T-cell (primary cell): Measurements from ENCODE around the gene KIFAP3. TPM values are rescaled to one million over a fixed set of nuclear protein-coding genes. Genes with fewer than 3 reads are reported as not detected.

ENCODE experiments used
- ATAC-seq, 4 experiments: fragments of 200-7000 bp in 3 of 4; fragments of 150-1000 bp in 1 of 4; cut with Tn5 transposase; replicated peaks in 1 of 4; 1 replicate in 3 of 4; 2 replicates in 1 of 4; pipeline ENCODE4 v1.10.0; 2021; ENCODE audit warnings: moderate library complexity in 3 of 4, mild to moderate bottlenecking in 2 of 4, moderate number of reproducible peaks in 1 of 4
- CTCF ChIA-PET, 2 donors: fragments of 300-600 bp; sonication (Branson Sonifier 250); formaldehyde crosslinking; loops; one replicate each; lab custom pipeline; 2022; ENCODE audit warnings: antibody characterized with exemption in 2 of 2; lab: Charles Lee
- POLR2A ChIA-PET, 2 donors: fragments of 300-600 bp; sonication (Branson Sonifier 250); formaldehyde crosslinking; loops; one replicate each; lab custom pipeline; 2022; ENCODE audit warnings: antibody characterized with exemption in 2 of 2; lab: Charles Lee
- DNase-seq, 35 experiments: peaks; one replicate each; pipeline versions ENCODE4 v3.0.0 to v3.0.0-alpha.2; 2013 to 2023
- H3K27ac ChIP-seq: one replicate; pipeline ENCODE4 v1.5.1; 2013; ENCODE audit warnings: low read length
- H3K27me3 ChIP-seq, 2 experiments: replicated peaks in 1 of 2; 1 replicate in 1 of 2; 2 replicates in 1 of 2; pipeline versions ENCODE4 v1.6.1 to v1.7.0; 2013; ENCODE audit warnings: low read length in 1 of 2, mixed read lengths in 1 of 2; ENCODE audit not compliant: control insufficient read depth in 2 of 2, insufficient read depth in 2 of 2; ENCODE audit errors: extremely low read depth in 1 of 2
- H3K36me3 ChIP-seq, 2 donors: 1 replicate in 1 of 2; 2 replicates in 1 of 2; pipeline versions ENCODE4 v1.6.1 to v1.7.0; 2013; ENCODE audit warnings: low read length in 1 of 2; ENCODE audit not compliant: control insufficient read depth in 2 of 2, insufficient read depth in 1 of 2; ENCODE audit errors: extremely low read depth in 1 of 2
- H3K4me1 ChIP-seq, 2 experiments: 1 replicate in 1 of 2; 2 replicates in 1 of 2; pipeline versions ENCODE4 v1.6.1 to v1.7.0; 2013; ENCODE audit warnings: low read length in 2 of 2, mixed read lengths in 1 of 2; ENCODE audit not compliant: insufficient read depth in 2 of 2, control insufficient read depth in 1 of 2; ENCODE audit errors: extremely low read depth in 1 of 2
- H3K4me3 ChIP-seq, 2 donors: 1 replicate in 1 of 2; 2 replicates in 1 of 2; pipeline versions ENCODE4 v1.5.1 to v1.7.0; 2013; ENCODE audit warnings: mild to moderate bottlenecking in 2 of 2, low read length in 1 of 2, moderate library complexity in 1 of 2; ENCODE audit not compliant: control insufficient read depth in 1 of 2; ENCODE audit errors: extremely low read depth in 1 of 2
- H3K9me3 ChIP-seq: 2 replicates; pipeline ENCODE4 v1.7.0; 2013
- H3K27ac Mint-ChIP-seq, 2 donors: one replicate each; pipeline ENCODE4 v1.8.0; 2020 to 2021; ENCODE audit warnings: mild to moderate bottlenecking in 2 of 2, mixed read lengths in 2 of 2
- H3K27me3 Mint-ChIP-seq, 2 donors: one replicate each; pipeline ENCODE4 v1.8.0; 2021 to 2022; ENCODE audit warnings: mixed read lengths in 2 of 2
- H3K36me3 Mint-ChIP-seq: one replicate; pipeline ENCODE4 v1.8.0; 2021; ENCODE audit warnings: mixed read lengths
- H3K4me1 Mint-ChIP-seq, 3 donors: one replicate each; pipeline ENCODE4 v1.8.0; 2020 to 2022; ENCODE audit warnings: mixed read lengths in 3 of 3, mild to moderate bottlenecking in 1 of 3
- H3K4me3 Mint-ChIP-seq, 3 donors: one replicate each; pipeline ENCODE4 v1.8.0; 2020 to 2022; ENCODE audit warnings: mild to moderate bottlenecking in 3 of 3, mixed read lengths in 3 of 3, moderate library complexity in 3 of 3
- H3K9me3 Mint-ChIP-seq, 3 donors: one replicate each; pipeline ENCODE4 v1.8.0; 2020 to 2022; ENCODE audit warnings: mixed read lengths in 3 of 3
- WGBS: methylation state at CpG from one replicate; pipeline ENCODE4 v1.1.5; 2013; ENCODE audit warnings: missing lambda C conversion rate; ENCODE audit not compliant: insufficient coverage; 5-methylcytosine and 5-hydroxymethylcytosine counted together
- total RNA-seq, 35 experiments: library from RNA in 6 of 35; stranded (reverse) in 6 of 35; fragments of 120-200 nt in 1 of 35; gene quantifications; one replicate each; pipeline versions ENCODE4 v1.2.1 to v1.2.4 and lab custom pipeline; 2013 to 2026

The KIFAP3 gene
- total RNA-seq, 5 donors from 2014 or later (not counting 1 experiment from before 2014, with no cell fraction given): 13.8 to 20.2 (median 16.6) TPM

- DNase-seq (peak; percentile 81 to 95 (median 88)), ATAC-seq (peak; percentile 88 to 89 (median 88))
- H3K36me3 Mint-ChIP-seq: no peaks in the 10 kb centered on the region
- H3K27me3 ChIP-seq: no peaks in the 10 kb centered on the region
- CTCF ChIA-PET: interaction anchor here (0.9 to 1.7 kb wide), 5 partner anchors 11 to 1420 kb away, joined by 3 to 13 read pairs (median 4); partner anchors contain the start of genes FMO4 (in 1 of the 2) and KIFAP3 (in 1 of the 2)
- peak within 1 kb of the TSS; percentile 87 to 90 (median 89) for H3K4me3 Mint-ChIP-seq
- under 1% methylated on average over 40 of the region's 52 CpGs for WGBS
- no peaks in the 10 kb centered on the region for H3K9me3 Mint-ChIP-seq
- peak within 1 kb of the TSS; percentile 98 for H3K27ac ChIP-seq
- H3K36me3 ChIP-seq: peaks cover 0 to under 1% of the 10 kb centered on the region in 2 donors
- H3K4me3 ChIP-seq: peak within 1 kb of the TSS; percentile 61 to 95
- H3K4me1 Mint-ChIP-seq: peaks cover 46 to 49% (median 48%) of the 10 kb centered on the region in 3 donors
- no peaks in the 10 kb centered on the region for H3K9me3 ChIP-seq
- H3K27ac Mint-ChIP-seq: peak within 1 kb of the TSS; percentile 99 to 100
- peaks cover 24 to 27% of the 10 kb centered on the region in 2 experiments for H3K4me1 ChIP-seq
- peaks cover 0 to 10% of the 10 kb centered on the region in 2 donors for H3K27me3 Mint-ChIP-seq
- POLR2A ChIA-PET: interaction anchor here (0.6 to 2.8 kb wide), 16 partner anchors 8 to 1957 kb away, joined by 3 to 11 read pairs (median 4); partner anchors contain the start of genes BLZF1 (in 1 of the 2), DCAF6 (in 1 of the 2), KIFAP3 (in 1 of the 2) and MPC2 (in 1 of the 2)
Observed at GRCh38 chr1:169893645-169894423, 180.7 kb downstream of the KIFAP3 start, which contains the start of gene SCYL3. TSS of gene SCYL3 (minus strand) at chr1:169893896. CDS start at chr1:169888840, 5,056 bp downstream.

GRCh38 chr1:169892927-169893644, 181.4 kb downstream of the KIFAP3 start:
- peaks cover 26 to 27% of the 10 kb centered on the region in 2 experiments for H3K4me1 ChIP-seq
- Mint-ChIP-seq H3K4me3 (peak overlapping the region; percentile 87 to 90 (median 89)), H3K36me3 (peaks cover 7% of the 10 kb centered on the region), H3K27ac (peak overlapping the region; percentile 92 to 97), H3K9me3 (no peaks in the 10 kb centered on the region), H3K27me3 (peaks cover 0 to 8% of the 10 kb centered on the region in 2 donors), H3K4me1 (peaks cover 52 to 56% (median 54%) of the 10 kb centered on the region in 3 donors)
- no peaks in the 10 kb centered on the region for H3K27me3 ChIP-seq
- peaks cover 0 to 8% of the 10 kb centered on the region in 2 donors for H3K36me3 ChIP-seq
- peak overlapping the region; percentile 61 to 95 for H3K4me3 ChIP-seq
- H3K9me3 ChIP-seq: no peaks in the 10 kb centered on the region
- WGBS: under 1% methylated on average over 50 of the region's 51 CpGs
- ATAC-seq (peak in 2 of 4 experiments; percentile 1), DNase-seq (peak in 6 of 35 experiments; percentile 4 to 32 (median 16))
- ChIA-PET CTCF (interaction anchor here (0.8 to 1.7 kb wide), 7 partner anchors 11 to 1421 kb away, joined by 3 to 13 read pairs (median 4); partner anchors contain the start of genes KIFAP3 (in 2 of the 2) and FMO4 (in 1 of the 2)), POLR2A (interaction anchor here (0.6 to 2.8 kb wide), 15 partner anchors 9 to 1956 kb away, joined by 3 to 11 read pairs (median 4); partner anchors contain the start of genes BLZF1 (in 1 of the 2), DCAF6 (in 1 of the 2), KIFAP3 (in 1 of the 2) and MPC2 (in 1 of the 2))
- peak overlapping the region; percentile 98 for H3K27ac ChIP-seq

GRCh38 chr1:169892176-169892926, 182.1 kb downstream of the KIFAP3 start:
- no peak for ATAC-seq
- POLR2A ChIA-PET: interaction anchor here in 1 of 2 donors (0.5 to 2.8 kb wide), 6 partner anchors 10 to 1687 kb away, joined by 3 to 11 read pairs (median 4); no protein-coding TSS in a partner anchor
- CTCF ChIA-PET: interaction anchor here (0.6 to 1.3 kb wide), 4 partner anchors 180 to 1851 kb away, joined by 3 to 5 read pairs (median 4); partner anchors contain the start of gene KIFAP3 (in 1 of the 2)
- Histone ChIP-seq H3K27ac (peak overlapping the region; percentile 98), H3K36me3 (peaks cover 0 to 13% of the 10 kb centered on the region in 2 donors), H3K4me3 (peak overlapping the region; percentile 61 to 95), H3K9me3 (no peaks in the 10 kb centered on the region), H3K27me3 (no peaks in the 10 kb centered on the region), H3K4me1 (peaks cover 26 to 27% of the 10 kb centered on the region in 2 experiments)
- Mint-ChIP-seq H3K36me3 (peaks cover 9% of the 10 kb centered on the region), H3K4me1 (peaks cover 55 to 58% (median 57%) of the 10 kb centered on the region in 3 donors), H3K27ac (peak overlapping the region; percentile 92 to 97), H3K27me3 (peaks cover 0 to 5% of the 10 kb centered on the region in 2 donors), H3K9me3 (no peaks in the 10 kb centered on the region), H3K4me3 (peak overlapping the region; percentile 87 to 90 (median 89))
- WGBS: 59% methylated on average over 3 of the region's 8 CpGs
- DNase-seq: no peak

DNA sequence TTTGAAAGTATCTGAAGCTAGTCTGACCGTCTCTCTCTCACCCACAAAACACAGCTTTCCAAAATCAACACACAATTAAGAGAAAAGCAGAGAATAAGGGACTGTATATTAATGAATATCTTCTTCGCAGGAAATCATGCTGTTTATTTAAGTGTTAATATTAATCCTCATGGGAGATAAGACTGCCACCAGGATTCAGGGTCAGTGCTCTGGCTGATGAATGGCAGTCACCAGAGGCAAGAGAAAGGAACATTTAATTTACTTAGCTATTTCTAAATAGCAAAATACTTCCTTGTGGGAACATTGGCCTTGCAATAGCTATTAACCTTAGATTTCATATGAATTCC, 183.0 kb downstream of the KIFAP3 start:
- H3K36me3 Mint-ChIP-seq: peaks cover 12% of the 10 kb centered on the region
- Histone ChIP-seq H3K27ac (peak overlapping the region; percentile 98), H3K9me3 (no peaks in the 10 kb centered on the region), H3K36me3 (peaks cover 0 to 21% of the 10 kb centered on the region in 2 donors), H3K4me1 (peaks cover 26 to 27% of the 10 kb centered on the region in 2 experiments), H3K27me3 (no peaks in the 10 kb centered on the region), H3K4me3 (peak overlapping the region in 1 of 2 donors; percentile 19)
- H3K9me3 Mint-ChIP-seq: no peaks in the 10 kb centered on the region
- H3K27ac Mint-ChIP-seq: peak overlapping the region; percentile 92 to 97
- H3K4me1 Mint-ChIP-seq: peaks cover 56 to 61% (median 57%) of the 10 kb centered on the region in 3 donors
- DNase-seq (no peak), ATAC-seq (no peak)
- ChIA-PET CTCF (interaction anchor here (0.5 to 1.4 kb wide), 8 partner anchors 38 to 1852 kb away, joined by 3 to 6 read pairs (median 3); partner anchors contain the start of gene F5 (in 1 of the 2)), POLR2A (interaction anchor here (0.5 to 0.6 kb wide), 3 partner anchors 18 to 415 kb away, joined by 3 to 4 read pairs (median 3); no protein-coding TSS in a partner anchor)
- WGBS: no CpG with 5 or more reads among the region's 2 CpGs
- H3K27me3 Mint-ChIP-seq: peaks cover 0 to 4% of the 10 kb centered on the region in 2 donors
- peak overlapping the region; percentile 63 to 90 (median 87) for H3K4me3 Mint-ChIP-seq
